Fibroblast of lung (primary cell): Measurements from ENCODE around the gene POMZP3. TPM values are rescaled to one million over a fixed set of nuclear protein-coding genes. Genes with fewer than 3 reads are reported as not detected.
"Not testable (repeated sequence)": the region's sequence is repeated elsewhere in the genome, so short reads cannot be mapped to it uniquely, and the experiment has no call there.

Experiments
- DNase-seq, 2 donors: peaks; one replicate each; pipeline versions ENCODE4 v3.0.0 to v3.0.0-alpha.2; 2010; ENCODE audit warnings: low read depth in 2 of 2
- H2AFZ ChIP-seq: 2 replicates; pipeline ENCODE4 v1.5.1; 2012; ENCODE audit warnings: low read length, control low read depth, inconsistent platforms
- H3K27ac ChIP-seq: 2 replicates; pipeline ENCODE4 v1.5.1; 2011; ENCODE audit warnings: low read length, control low read depth; ENCODE audit not compliant: insufficient read depth
- H3K27me3 ChIP-seq: 2 replicates; pipeline ENCODE4 v1.5.1; 2011; ENCODE audit warnings: mild to moderate bottlenecking, low read length; ENCODE audit not compliant: control insufficient read depth, insufficient read depth
- H3K36me3 ChIP-seq: 2 replicates; pipeline ENCODE4 v1.5.1; 2011; ENCODE audit warnings: low read length; ENCODE audit not compliant: control insufficient read depth, insufficient read depth
- H3K4me1 ChIP-seq: 2 replicates; pipeline ENCODE4 v1.5.1; 2011; ENCODE audit warnings: low read length; ENCODE audit not compliant: control insufficient read depth, insufficient read depth; ENCODE audit errors: extremely low read depth
- H3K4me2 ChIP-seq: 2 replicates; pipeline ENCODE4 v1.5.1; 2011; ENCODE audit warnings: low read length, control low read depth; ENCODE audit not compliant: insufficient read depth; ENCODE audit errors: extremely low read depth
- H3K4me3 ChIP-seq, 4 experiments: fragments of 200-600 bp in 1 of 4; sonication (generic) in 1 of 4; replicated peaks in 1 of 4; 2 replicates each; pipeline ENCODE4 v1.5.1; 2011 to 2016; ENCODE audit warnings: low read length in 4 of 4, low read depth in 3 of 4, mild to moderate bottlenecking in 3 of 4, control low read depth in 2 of 4, inconsistent platforms in 1 of 4, mixed read lengths in 1 of 4; ENCODE audit not compliant: insufficient read depth in 1 of 4; ENCODE audit errors: control extremely low read depth in 1 of 4
- H3K79me2 ChIP-seq: 2 replicates; pipeline ENCODE4 v1.5.1; 2012; ENCODE audit warnings: mild to moderate bottlenecking, low read length, inconsistent platforms; ENCODE audit not compliant: control insufficient read depth, insufficient read depth
- H3K9ac ChIP-seq: 2 replicates; pipeline ENCODE4 v1.5.1; 2011; ENCODE audit warnings: mild to moderate bottlenecking, low read length, control low read depth; ENCODE audit not compliant: insufficient read depth
- H3K9me3 ChIP-seq: 2 replicates; pipeline ENCODE4 v1.5.1; 2012; ENCODE audit warnings: low read depth, low read length; ENCODE audit not compliant: control insufficient read depth, insufficient read depth
- H4K20me1 ChIP-seq: 2 replicates; pipeline ENCODE4 v1.5.1; 2011; ENCODE audit warnings: low read length; ENCODE audit not compliant: control insufficient read depth, insufficient read depth; ENCODE audit errors: extremely low read depth
- polyA plus RNA-seq, 2 donors: library from polyadenylated mRNA; depleted of rRNA in 1 of 2; stranded (reverse) in 1 of 2; unstranded in 1 of 2; fragments of >200 nt; gene quantifications; 2 replicates each; pipeline ENCODE4 v1.2.1, GENCODE V29; 2011 to 2012; ENCODE audit warnings: missing spikeins in 1 of 2
- total RNA-seq: library from RNA; depleted of rRNA; stranded (reverse); fragments of >200 nt; gene quantifications from 2 replicates; pipeline ENCODE4 v1.2.1, GENCODE V29; 2014

POMZP3 gene
- total and polyA plus RNA-seq, 2 donors (not counting 1 experiment from before 2014, with no cell fraction given) = 1.3 to 13.6 TPM

- not testable (repeated sequence) for DNase-seq, H4K20me1 ChIP-seq, H3K79me2 ChIP-seq, H2AFZ ChIP-seq, H3K4me3 ChIP-seq, H3K9ac ChIP-seq, H3K9me3 ChIP-seq, H3K36me3 ChIP-seq, H3K4me1 ChIP-seq, H3K27ac ChIP-seq, H3K27me3 ChIP-seq, H3K4me2 ChIP-seq
These were observed 59.3 kb downstream of the POMZP3 start for GRCh38 chr7:76567753-76568152.

- H3K4me2 ChIP-seq, DNase-seq, H3K9me3 ChIP-seq, H3K4me1 ChIP-seq, H3K27me3 ChIP-seq, H3K79me2 ChIP-seq, H3K27ac ChIP-seq, H4K20me1 ChIP-seq, H3K4me3 ChIP-seq, H3K36me3 ChIP-seq, H3K9ac ChIP-seq, H2AFZ ChIP-seq: not testable (repeated sequence)
These were observed 59.8 kb downstream of the POMZP3 start for GRCh38 chr7:76567311-76567710.

- H3K4me3 ChIP-seq, H3K79me2 ChIP-seq, H3K9ac ChIP-seq, H4K20me1 ChIP-seq, H3K36me3 ChIP-seq, DNase-seq, H2AFZ ChIP-seq, H3K4me2 ChIP-seq, H3K9me3 ChIP-seq, H3K27me3 ChIP-seq, H3K4me1 ChIP-seq, H3K27ac ChIP-seq: not testable (repeated sequence)
These were observed 62.1 kb downstream of the POMZP3 start for GRCh38 chr7:76565001-76565400.

- H3K9me3 ChIP-seq, H3K27ac ChIP-seq, H3K4me2 ChIP-seq, H3K4me3 ChIP-seq, H3K36me3 ChIP-seq, H3K4me1 ChIP-seq, H2AFZ ChIP-seq, H3K79me2 ChIP-seq, DNase-seq, H3K9ac ChIP-seq, H4K20me1 ChIP-seq, H3K27me3 ChIP-seq: not testable (repeated sequence)
These were observed 65.7 kb downstream of the POMZP3 start for GRCh38 chr7:76561342-76561741.

- not testable (repeated sequence) for H2AFZ ChIP-seq, H3K79me2 ChIP-seq
These were observed 66.9 kb downstream of the POMZP3 start for GRCh38 chr7:76560157-76560556.

More at GRCh38 chr7:76560157-76560556, 66.9 kb downstream of the POMZP3 start:
- DNase-seq, H3K4me2 ChIP-seq, H4K20me1 ChIP-seq, H3K9me3 ChIP-seq, H3K36me3 ChIP-seq, H3K27ac ChIP-seq, H3K9ac ChIP-seq, H3K4me3 ChIP-seq, H3K27me3 ChIP-seq, H3K4me1 ChIP-seq: not testable (repeated sequence)

Other genes starting within 250 kb of the POMZP3 start
- 0.33 and 0.51 TPM in 2 replicates for gene SSC4D, start 217.6 kb downstream of the POMZP3 start, total RNA-seq
- gene SSC4D, start 217.6 kb downstream of the POMZP3 start, polyA plus RNA-seq = 0.42 and 0.45 TPM in 2 replicates
- gene ZP3, start 202.3 kb downstream of the POMZP3 start, total RNA-seq = 2.6 TPM in 2 replicates
- gene ZP3, start 202.3 kb downstream of the POMZP3 start, polyA plus RNA-seq = 1.4 TPM in 2 replicates
- 2.6 and 6.8 TPM in 2 replicates for gene DTX2, start 165.6 kb downstream of the POMZP3 start, total RNA-seq
- 2.2 and 3.4 TPM in 2 replicates for gene DTX2, start 165.6 kb downstream of the POMZP3 start, polyA plus RNA-seq
- gene UPK3B, start 116.7 kb downstream of the POMZP3 start, total RNA-seq = under 0.01 and 0.50 TPM in 2 replicates
- gene UPK3B, start 116.7 kb downstream of the POMZP3 start, polyA plus RNA-seq = not detected in 2 replicates
- gene SPDYE16, start 84.0 kb downstream of the POMZP3 start, total RNA-seq = 0.17 and 0.51 TPM in 2 replicates
- not detected in 2 replicates for gene SPDYE16, start 84.0 kb downstream of the POMZP3 start, polyA plus RNA-seq